WTC11 (cell line): ENCODE results near the gene GRIA4.

Experiments
- ATF2 ChIP-seq: sonication (generic); formaldehyde crosslinking; IDR thresholded peaks from 2 replicates; pipeline ENCODE4 v1.8.1; 2022; ENCODE audit warnings: low read depth, missing genetic modification reagents, borderline replicate concordance
- E2F4 ChIP-seq: sonication (generic); formaldehyde crosslinking; IDR thresholded peaks from 2 replicates; pipeline ENCODE4 v1.8.1; 2022; ENCODE audit warnings: low read depth, mild to moderate bottlenecking, moderate library complexity, missing genetic modification reagents, borderline replicate concordance
- FOXP1 ChIP-seq: sonication (generic); formaldehyde crosslinking; IDR thresholded peaks from 2 replicates; pipeline ENCODE4 v1.8.0; 2022; ENCODE audit warnings: missing genetic modification reagents, mild to moderate bottlenecking, moderate library complexity, borderline replicate concordance
- JUN ChIP-seq: sonication (generic); formaldehyde crosslinking; IDR thresholded peaks from 2 replicates; pipeline ENCODE4 v1.8.0; 2023; ENCODE audit warnings: mild to moderate bottlenecking, missing genetic modification reagents
- TEAD1 ChIP-seq: sonication (generic); formaldehyde crosslinking; IDR thresholded peaks from 2 replicates; pipeline ENCODE4 v1.8.0; 2022; ENCODE audit warnings: mild to moderate bottlenecking, missing genetic modification reagents
- TF ChIP-seq, protein P1 (sequence below): fragments of 200-600 bp; IDR thresholded peaks from 2 replicates; pipeline ENCODE4 v1.8.0; 2022; ENCODE audit warnings: antibody characterized with exemption

DNA sequence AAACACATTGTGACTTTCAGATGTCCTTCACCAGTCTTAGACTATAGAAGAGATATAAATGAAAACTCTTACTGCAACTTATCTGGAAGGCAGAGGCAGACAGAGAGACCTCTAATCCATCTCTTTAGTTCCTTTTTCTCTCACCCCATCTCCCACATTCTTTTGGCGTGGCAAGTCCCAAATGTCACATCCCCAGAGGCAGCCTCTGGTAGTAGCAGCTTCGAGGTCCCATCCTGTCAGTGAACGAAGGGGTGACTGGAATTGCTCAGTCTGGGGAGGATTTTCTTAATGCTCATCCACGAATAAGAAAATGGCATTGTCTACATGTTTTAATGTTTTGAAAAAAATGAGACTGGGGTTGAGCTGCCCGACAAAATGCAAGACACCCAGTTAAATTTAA is 201.4 kb downstream of the GRIA4 start:
- no peak for TF ChIP-seq ATF2
- no peak for TF ChIP-seq JUN (CRISPR knock-in tag)
- no peak for TF ChIP-seq E2F4 (CRISPR knock-in tag)
- TF ChIP-seq, protein P1, sequence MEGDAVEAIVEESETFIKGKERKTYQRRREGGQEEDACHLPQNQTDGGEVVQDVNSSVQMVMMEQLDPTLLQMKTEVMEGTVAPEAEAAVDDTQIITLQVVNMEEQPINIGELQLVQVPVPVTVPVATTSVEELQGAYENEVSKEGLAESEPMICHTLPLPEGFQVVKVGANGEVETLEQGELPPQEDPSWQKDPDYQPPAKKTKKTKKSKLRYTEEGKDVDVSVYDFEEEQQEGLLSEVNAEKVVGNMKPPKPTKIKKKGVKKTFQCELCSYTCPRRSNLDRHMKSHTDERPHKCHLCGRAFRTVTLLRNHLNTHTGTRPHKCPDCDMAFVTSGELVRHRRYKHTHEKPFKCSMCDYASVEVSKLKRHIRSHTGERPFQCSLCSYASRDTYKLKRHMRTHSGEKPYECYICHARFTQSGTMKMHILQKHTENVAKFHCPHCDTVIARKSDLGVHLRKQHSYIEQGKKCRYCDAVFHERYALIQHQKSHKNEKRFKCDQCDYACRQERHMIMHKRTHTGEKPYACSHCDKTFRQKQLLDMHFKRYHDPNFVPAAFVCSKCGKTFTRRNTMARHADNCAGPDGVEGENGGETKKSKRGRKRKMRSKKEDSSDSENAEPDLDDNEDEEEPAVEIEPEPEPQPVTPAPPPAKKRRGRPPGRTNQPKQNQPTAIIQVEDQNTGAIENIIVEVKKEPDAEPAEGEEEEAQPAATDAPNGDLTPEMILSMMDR: no peak
- no peak for TF ChIP-seq TEAD1 (CRISPR knock-in tag)
- TF ChIP-seq FOXP1 (CRISPR knock-in tag): no peak
